ENCODE measurements around the gene BCL2L13. TPM values are rescaled to one million over a fixed set of nuclear protein-coding genes. Genes with fewer than 3 reads are reported as not detected.

Gene BCL2L13
- total RNA-seq, 1 experiment from 2014 or later: 44.0 TPM

- CTCF ChIA-PET: interaction anchor here (0.5 kb wide), 1 partner anchor 60 kb away, joined by 4 read pairs; no protein-coding TSS in a partner anchor
- no peak for DNase-seq (ENCODE audit: low read depth, low spot score)
- Histone ChIP-seq H3K27ac (ENCODE audit: low read length) (peak overlapping the region; percentile 75; the same call in 1 of the 2 replicates), H3K4me1 (ENCODE audit: control insufficient read depth, insufficient read depth, low read length) (peaks cover 18% of the 10 kb centered on the region), H3K4me3 (ENCODE audit: low read depth in 2 of 2, low read length in 2 of 2) (peak overlapping the region; percentile 24 to 49; a peak in 3 of 4 replicates), H3K27me3 (ENCODE audit: control insufficient read depth, insufficient read depth, low read length) (no peaks in the 10 kb centered on the region), H3K9me3 (ENCODE audit: control insufficient read depth, insufficient read depth, low read depth, low read length) (no peaks in the 10 kb centered on the region), H3K36me3 (ENCODE audit: control insufficient read depth, insufficient read depth, low read length) (no peaks in the 10 kb centered on the region; the same call in 1 of the 2 replicates)
- in situ Hi-C loops (cut with HindIII; ENCODE audit: low pct_unique_long_range_greater_than_20kb, low sequenced_read_pairs) (no loop called here), intact Hi-C loops (cut with micrococcal nuclease; ENCODE audit: unreplicated experiment) (no loop called here)
- no peak for TF ChIP-seq REST (IDR thresholded peaks at IDR 0.05; ENCODE audit: insufficient read depth in 1 of 2, low read depth in 2 of 2, low read length in 1 of 2)
- TF ChIP-seq SIN3A (IDR thresholded peaks at IDR 0.05; ENCODE audit: borderline replicate concordance, insufficient read depth, low read depth, low read length): no peak
- TF ChIP-seq CTCF (IDR thresholded peaks at IDR 0.05): no peak
- no peak for TF ChIP-seq TCF7L2 (IDR thresholded peaks at IDR 0.05; ENCODE audit: low read depth, low read length)
- TF ChIP-seq POLR2AphosphoS5 (IDR thresholded peaks at IDR 0.05; ENCODE audit: low read depth, low read length): no peak
- POLR2A ChIA-PET: interaction anchor here (0.5 to 0.6 kb wide), 2 partner anchors 33 to 189 kb away, joined by 3 to 7 read pairs; no protein-coding TSS in a partner anchor
- no peak for ATAC-seq
- BruUV-seq (replicated peaks): no TSS peak
Measured at GRCh38 chr22:17707526-17707925, 69.0 kb downstream of the BCL2L13 start.

- Histone ChIP-seq H3K4me3 (ENCODE audit: low read depth in 2 of 2, low read length in 2 of 2) (no peak overlapping the region), H3K4me1 (ENCODE audit: control insufficient read depth, insufficient read depth, low read length) (peaks cover 18% of the 10 kb centered on the region), H3K9me3 (ENCODE audit: control insufficient read depth, insufficient read depth, low read depth, low read length) (no peaks in the 10 kb centered on the region), H3K27ac (ENCODE audit: low read length) (no peak overlapping the region), H3K27me3 (ENCODE audit: control insufficient read depth, insufficient read depth, low read length) (no peaks in the 10 kb centered on the region), H3K36me3 (ENCODE audit: control insufficient read depth, insufficient read depth, low read length) (no peaks in the 10 kb centered on the region; the same call in 1 of the 2 replicates)
- no peak for ATAC-seq
- no peak for DNase-seq (ENCODE audit: low read depth, low spot score)
- CTCF ChIA-PET: no interaction called here
- intact Hi-C loops (cut with micrococcal nuclease; ENCODE audit: unreplicated experiment): no loop called here
- POLR2A ChIA-PET: no interaction called here
- TF ChIP-seq SIN3A (IDR thresholded peaks at IDR 0.05; ENCODE audit: borderline replicate concordance, insufficient read depth, low read depth, low read length) (no peak), TCF7L2 (IDR thresholded peaks at IDR 0.05; ENCODE audit: low read depth, low read length) (no peak), POLR2AphosphoS5 (IDR thresholded peaks at IDR 0.05; ENCODE audit: low read depth, low read length) (no peak), CTCF (IDR thresholded peaks at IDR 0.05) (no peak), REST (IDR thresholded peaks at IDR 0.05; ENCODE audit: insufficient read depth in 1 of 2, low read depth in 2 of 2, low read length in 1 of 2) (no peak)
- in situ Hi-C loops (cut with HindIII; ENCODE audit: low pct_unique_long_range_greater_than_20kb, low sequenced_read_pairs): no loop called here
- no TSS peak for BruUV-seq (replicated peaks)
Measured at GRCh38 chr22:17710023-17710422, 71.5 kb downstream of the BCL2L13 start.
